DMS53 (cell line): ENCODE data around the gene CASP5.
"Not testable (repeated sequence)": the region's sequence is repeated elsewhere in the genome, so short reads cannot be mapped to it uniquely, and the experiment has no call there.

ENCODE experiments used
- DNase-seq: peaks from one replicate; lab custom pipeline; 2025; lab: John Stamatoyannopoulos, UW

CASP5 gene

GRCh38 chr11:105023003-105023402, at the start of gene CASP5:
CASP5 (minus strand) TSS chr11:105023168; CDS start chr11:105023136, 32 bp downstream.
- DNase-seq: peak; percentile 5

- not testable (repeated sequence) for DNase-seq
Measured at GRCh38 chr11:105072080-105072479, 49.1 kb upstream of the CASP5 start.

- no peak for DNase-seq
Measured at GRCh38 chr11:105071089-105071732, 48.2 kb upstream of the CASP5 start.

GRCh38 chr11:105070306-105070705, 47.3 kb upstream of the CASP5 start:
- peak; percentile 9 for DNase-seq

GRCh38 chr11:105069749-105070148, 46.8 kb upstream of the CASP5 start:
- DNase-seq: not testable (repeated sequence)

- DNase-seq: not testable (repeated sequence)
Measured at GRCh38 chr11:105063245-105063941, 40.4 kb upstream of the CASP5 start.

GRCh38 chr11:105057432-105057831, 34.5 kb upstream of the CASP5 start:
- no peak for DNase-seq

GRCh38 chr11:105056446-105056845, 33.5 kb upstream of the CASP5 start:
- DNase-seq: no peak

- no peak for DNase-seq
Measured at GRCh38 chr11:105054723-105055493, 31.9 kb upstream of the CASP5 start.

GRCh38 chr11:105052487-105052886, 29.5 kb upstream of the CASP5 start:
- DNase-seq: no peak

- no peak for DNase-seq
Measured at GRCh38 chr11:105051559-105051958, 28.6 kb upstream of the CASP5 start.

- no peak for DNase-seq
Measured at GRCh38 chr11:105049481-105049880, 26.5 kb upstream of the CASP5 start.

- peak; percentile 71 for DNase-seq
Measured at GRCh38 chr11:105046898-105047579, 24.1 kb upstream of the CASP5 start.

GRCh38 chr11:105045676-105046296, 22.8 kb upstream of the CASP5 start:
- no peak for DNase-seq

GRCh38 chr11:105044557-105045524, 21.9 kb upstream of the CASP5 start, which contains the start of gene CARD16:
CARD16 (minus strand) TSS chr11:105045335; CDS start chr11:105045297, 38 bp downstream.
- DNase-seq: not testable (repeated sequence)

- DNase-seq: no peak
Measured at GRCh38 chr11:105042178-105042577, 19.2 kb upstream of the CASP5 start.

- no peak for DNase-seq
Measured at GRCh38 chr11:105040703-105041102, 17.7 kb upstream of the CASP5 start.

GRCh38 chr11:105034813-105035620, 12.0 kb upstream of the CASP5 start, which contains the start of gene CASP1:
CASP1 (minus strand) TSS chr11:105035144; CDS start chr11:105035113, 31 bp downstream.
- no peak for DNase-seq

- not testable (repeated sequence) for DNase-seq
Measured at GRCh38 chr11:105034388-105034787, 11.4 kb upstream of the CASP5 start.
